ENCODE measurements around the gene FAM124A. TPM values are rescaled to one million over a fixed set of nuclear protein-coding genes. Genes with fewer than 3 reads are reported as not detected.

Gene FAM124A
- total RNA-seq, 1 experiment from 2014 or later, result 1.1 TPM

DNA sequence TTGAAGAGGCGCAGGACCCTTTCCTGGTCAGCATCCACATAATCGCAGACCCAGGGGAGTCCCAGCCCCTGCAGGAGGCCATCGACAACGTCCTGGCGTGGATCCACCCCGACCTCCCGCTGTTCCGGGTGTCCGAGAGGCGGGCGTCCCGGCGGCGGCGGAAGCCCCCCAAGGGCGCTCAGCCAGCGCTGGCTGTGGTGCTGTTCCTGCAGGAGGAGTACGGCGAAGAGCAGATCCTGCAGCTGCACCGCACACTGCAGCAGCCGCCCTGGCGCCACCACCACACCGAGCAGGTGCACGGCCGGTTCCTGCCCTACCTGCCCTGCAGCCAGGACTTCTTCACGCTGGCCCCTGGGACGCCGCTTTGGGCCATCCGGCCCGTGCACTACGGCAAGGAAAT, 29.3 kb downstream of the FAM124A start:
- no peak for ATAC-seq
- H3K36me3 ChIP-seq (ENCODE audit: control insufficient read depth, insufficient read depth, low read length), result no peaks in the 10 kb centered on the region
- no peaks in the 10 kb centered on the region for H3K27me3 ChIP-seq (ENCODE audit: control insufficient read depth, insufficient read depth, low read length)
- TF ChIP-seq, protein P1, sequence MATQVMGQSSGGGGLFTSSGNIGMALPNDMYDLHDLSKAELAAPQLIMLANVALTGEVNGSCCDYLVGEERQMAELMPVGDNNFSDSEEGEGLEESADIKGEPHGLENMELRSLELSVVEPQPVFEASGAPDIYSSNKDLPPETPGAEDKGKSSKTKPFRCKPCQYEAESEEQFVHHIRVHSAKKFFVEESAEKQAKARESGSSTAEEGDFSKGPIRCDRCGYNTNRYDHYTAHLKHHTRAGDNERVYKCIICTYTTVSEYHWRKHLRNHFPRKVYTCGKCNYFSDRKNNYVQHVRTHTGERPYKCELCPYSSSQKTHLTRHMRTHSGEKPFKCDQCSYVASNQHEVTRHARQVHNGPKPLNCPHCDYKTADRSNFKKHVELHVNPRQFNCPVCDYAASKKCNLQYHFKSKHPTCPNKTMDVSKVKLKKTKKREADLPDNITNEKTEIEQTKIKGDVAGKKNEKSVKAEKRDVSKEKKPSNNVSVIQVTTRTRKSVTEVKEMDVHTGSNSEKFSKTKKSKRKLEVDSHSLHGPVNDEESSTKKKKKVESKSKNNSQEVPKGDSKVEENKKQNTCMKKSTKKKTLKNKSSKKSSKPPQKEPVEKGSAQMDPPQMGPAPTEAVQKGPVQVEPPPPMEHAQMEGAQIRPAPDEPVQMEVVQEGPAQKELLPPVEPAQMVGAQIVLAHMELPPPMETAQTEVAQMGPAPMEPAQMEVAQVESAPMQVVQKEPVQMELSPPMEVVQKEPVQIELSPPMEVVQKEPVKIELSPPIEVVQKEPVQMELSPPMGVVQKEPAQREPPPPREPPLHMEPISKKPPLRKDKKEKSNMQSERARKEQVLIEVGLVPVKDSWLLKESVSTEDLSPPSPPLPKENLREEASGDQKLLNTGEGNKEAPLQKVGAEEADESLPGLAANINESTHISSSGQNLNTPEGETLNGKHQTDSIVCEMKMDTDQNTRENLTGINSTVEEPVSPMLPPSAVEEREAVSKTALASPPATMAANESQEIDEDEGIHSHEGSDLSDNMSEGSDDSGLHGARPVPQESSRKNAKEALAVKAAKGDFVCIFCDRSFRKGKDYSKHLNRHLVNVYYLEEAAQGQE (IDR thresholded peaks at IDR 0.05; ENCODE audit: insufficient read depth in 1 of 2, low read depth in 2 of 2, low read length in 1 of 2), result no peak
- TF ChIP-seq TCF7L2 (IDR thresholded peaks at IDR 0.05; ENCODE audit: low read depth, low read length) (no peak), POLR2AphosphoS5 (IDR thresholded peaks at IDR 0.05; ENCODE audit: low read depth, low read length) (no peak), SIN3A (IDR thresholded peaks at IDR 0.05; ENCODE audit: borderline replicate concordance, insufficient read depth, low read depth, low read length) (no peak)
- TF ChIP-seq, protein P2, sequence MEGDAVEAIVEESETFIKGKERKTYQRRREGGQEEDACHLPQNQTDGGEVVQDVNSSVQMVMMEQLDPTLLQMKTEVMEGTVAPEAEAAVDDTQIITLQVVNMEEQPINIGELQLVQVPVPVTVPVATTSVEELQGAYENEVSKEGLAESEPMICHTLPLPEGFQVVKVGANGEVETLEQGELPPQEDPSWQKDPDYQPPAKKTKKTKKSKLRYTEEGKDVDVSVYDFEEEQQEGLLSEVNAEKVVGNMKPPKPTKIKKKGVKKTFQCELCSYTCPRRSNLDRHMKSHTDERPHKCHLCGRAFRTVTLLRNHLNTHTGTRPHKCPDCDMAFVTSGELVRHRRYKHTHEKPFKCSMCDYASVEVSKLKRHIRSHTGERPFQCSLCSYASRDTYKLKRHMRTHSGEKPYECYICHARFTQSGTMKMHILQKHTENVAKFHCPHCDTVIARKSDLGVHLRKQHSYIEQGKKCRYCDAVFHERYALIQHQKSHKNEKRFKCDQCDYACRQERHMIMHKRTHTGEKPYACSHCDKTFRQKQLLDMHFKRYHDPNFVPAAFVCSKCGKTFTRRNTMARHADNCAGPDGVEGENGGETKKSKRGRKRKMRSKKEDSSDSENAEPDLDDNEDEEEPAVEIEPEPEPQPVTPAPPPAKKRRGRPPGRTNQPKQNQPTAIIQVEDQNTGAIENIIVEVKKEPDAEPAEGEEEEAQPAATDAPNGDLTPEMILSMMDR (IDR thresholded peaks at IDR 0.05), result no peak
- no peak for DNase-seq (ENCODE audit: low read depth, low spot score)
- in situ Hi-C loops (cut with HindIII; ENCODE audit: low pct_unique_long_range_greater_than_20kb, low sequenced_read_pairs), result no loop called here
- intact Hi-C loops (cut with micrococcal nuclease; ENCODE audit: unreplicated experiment), result no loop called here
- H3K9me3 ChIP-seq (ENCODE audit: control insufficient read depth, insufficient read depth, low read depth, low read length), result no peaks in the 10 kb centered on the region
- ChIA-PET CTCF (no interaction called here), POLR2A (no interaction called here)
- no TSS peak for BruUV-seq (replicated peaks)
- no peaks in the 10 kb centered on the region for H3K4me1 ChIP-seq (ENCODE audit: control insufficient read depth, insufficient read depth, low read length)
- H3K4me3 ChIP-seq (ENCODE audit: low read depth in 2 of 2, low read length in 2 of 2), result no peak overlapping the region
- no peak overlapping the region for H3K27ac ChIP-seq (ENCODE audit: low read length)

DNA sequence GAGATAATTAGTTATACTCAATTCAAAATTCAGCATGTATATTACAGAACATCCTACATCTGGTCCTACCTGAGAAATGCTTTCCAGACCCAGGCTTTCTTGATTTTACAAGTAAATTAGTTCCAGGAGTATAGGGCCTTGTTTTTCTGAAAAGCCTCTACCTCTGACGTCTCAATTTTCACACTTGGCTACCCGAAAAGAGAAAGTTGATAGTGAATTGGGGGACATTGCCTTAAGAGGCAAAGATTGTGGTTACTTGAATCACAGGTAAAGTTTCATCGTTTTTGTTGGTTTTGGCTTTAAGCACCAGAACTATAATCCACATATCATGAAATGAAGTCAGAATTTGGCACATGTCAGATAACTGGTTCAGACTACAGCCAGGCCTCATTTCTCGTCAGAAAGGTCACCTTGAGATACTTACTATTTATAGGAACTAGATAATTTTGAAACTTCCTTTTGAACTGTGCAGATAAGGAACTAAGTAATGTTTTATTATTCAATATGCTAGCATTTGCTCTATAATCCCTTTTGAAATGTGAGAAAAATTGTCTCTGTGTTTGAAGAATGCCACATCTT, 30.8 kb downstream of the FAM124A start:
- H3K4me1 ChIP-seq (ENCODE audit: control insufficient read depth, insufficient read depth, low read length), result no peaks in the 10 kb centered on the region
- ChIA-PET CTCF (no interaction called here), POLR2A (no interaction called here)
- no TSS peak for BruUV-seq (replicated peaks)
- H3K27ac ChIP-seq (ENCODE audit: low read length), result no peak overlapping the region
- intact Hi-C loops (cut with micrococcal nuclease; ENCODE audit: unreplicated experiment), result no loop called here
- ATAC-seq, result no peak
- no peak for DNase-seq (ENCODE audit: low read depth, low spot score)
- no peaks in the 10 kb centered on the region for H3K9me3 ChIP-seq (ENCODE audit: control insufficient read depth, insufficient read depth, low read depth, low read length)
- no peaks in the 10 kb centered on the region for H3K36me3 ChIP-seq (ENCODE audit: control insufficient read depth, insufficient read depth, low read length)
- in situ Hi-C loops (cut with HindIII; ENCODE audit: low pct_unique_long_range_greater_than_20kb, low sequenced_read_pairs), result no loop called here
- no peak overlapping the region for H3K4me3 ChIP-seq (ENCODE audit: low read depth in 2 of 2, low read length in 2 of 2)
- TF ChIP-seq POLR2AphosphoS5 (IDR thresholded peaks at IDR 0.05; ENCODE audit: low read depth, low read length) (no peak), TCF7L2 (IDR thresholded peaks at IDR 0.05; ENCODE audit: low read depth, low read length) (no peak), SIN3A (IDR thresholded peaks at IDR 0.05; ENCODE audit: borderline replicate concordance, insufficient read depth, low read depth, low read length) (no peak)
- TF ChIP-seq, protein P1 (IDR thresholded peaks at IDR 0.05; ENCODE audit: insufficient read depth in 1 of 2, low read depth in 2 of 2, low read length in 1 of 2), result no peak
- TF ChIP-seq, protein P2 (IDR thresholded peaks at IDR 0.05), result no peak
- no peaks in the 10 kb centered on the region for H3K27me3 ChIP-seq (ENCODE audit: control insufficient read depth, insufficient read depth, low read length)

Data from Panc1 (cell line).